PC-9 (cell line): Measurements from ENCODE around the gene DPH2. TPM values are rescaled to one million over a fixed set of nuclear protein-coding genes. Genes with fewer than 3 reads are reported as not detected.

Experiments
- BruUV-seq: library from RNA; stranded (reverse); fragments of 400-500 nt; replicated peaks from 2 replicates; lab custom pipeline; 2021; lab: Mats Ljungman, UMichigan
- CTCF ChIA-PET: fragments of 300-600 bp; sonication (Branson Sonifier 250); formaldehyde crosslinking; loops from one replicate; lab custom pipeline; 2022; ENCODE audit warnings: antibody characterized with exemption; lab: Charles Lee
- POLR2A ChIA-PET: fragments of 300-600 bp; sonication (Branson Sonifier 250); formaldehyde crosslinking; loops from one replicate; lab custom pipeline; 2022; ENCODE audit warnings: antibody characterized with exemption; ENCODE audit not compliant: unreplicated experiment; lab: Charles Lee
- DNase-seq, 2 experiments: peaks; one replicate each; pipeline versions ENCODE4 v3.0.0 to v3.0.0-alpha.2; 2015 to 2022; ENCODE audit warnings: mixed read lengths in 1 of 2
- H2AFZ ChIP-seq: fragments of 200-600 bp; sonication (generic); 2 replicates; pipeline ENCODE4 v1.8.1; 2017; ENCODE audit warnings: antibody characterized with exemption
- H3F3A ChIP-seq: fragments of 200-600 bp; sonication (generic); 2 replicates; pipeline ENCODE4 v1.8.1; 2017; ENCODE audit warnings: antibody characterized with exemption, mild to moderate bottlenecking, low read depth; ENCODE audit not compliant: insufficient read depth
- H3K27ac ChIP-seq: fragments of 200-600 bp; sonication (generic); 2 replicates; pipeline ENCODE4 v1.6.1; 2016; ENCODE audit warnings: mixed run types
- H3K27me3 ChIP-seq: fragments of 200-600 bp; sonication (generic); 2 replicates; pipeline ENCODE4 v1.6.1; 2016; ENCODE audit warnings: low read depth, mixed run types; ENCODE audit not compliant: insufficient read depth
- H3K36me3 ChIP-seq: fragments of 200-600 bp; sonication (generic); 2 replicates; pipeline ENCODE4 v1.6.1; 2016; ENCODE audit warnings: low read depth, mixed run types
- H3K4me1 ChIP-seq: fragments of 200-600 bp; sonication (generic); replicated peaks from 2 replicates; pipeline ENCODE4 v1.6.1; 2016; ENCODE audit warnings: mixed run types; ENCODE audit not compliant: insufficient read depth
- H3K4me2 ChIP-seq: fragments of 200-600 bp; sonication (generic); 2 replicates; pipeline ENCODE4 v1.6.1; 2017; ENCODE audit warnings: mixed run types
- H3K4me3 ChIP-seq: fragments of 200-600 bp; sonication (generic); 2 replicates; pipeline ENCODE4 v1.6.1; 2016; ENCODE audit warnings: mixed run types
- H3K79me2 ChIP-seq: fragments of 200-600 bp; sonication (generic); 2 replicates; pipeline ENCODE4 v1.6.1; 2017; ENCODE audit warnings: low read depth, mixed run types
- H3K9me2 ChIP-seq: fragments of 200-600 bp; sonication (generic); 2 replicates; pipeline ENCODE4 v1.8.1; 2017; ENCODE audit warnings: mild to moderate bottlenecking; ENCODE audit not compliant: insufficient read depth
- H3K9me3 ChIP-seq: fragments of 200-600 bp; sonication (generic); 2 replicates; pipeline ENCODE4 v1.8.1; 2016; ENCODE audit warnings: low read depth; ENCODE audit not compliant: insufficient read depth
- H4K20me1 ChIP-seq: fragments of 200-600 bp; sonication (generic); 2 replicates; pipeline ENCODE4 v1.8.1; 2017; ENCODE audit not compliant: insufficient read depth
- CTCF ChIP-seq: fragments of 200-600 bp; sonication (generic); conservative IDR thresholded peaks from 2 replicates; pipeline ENCODE4 v1.6.1; 2017; ENCODE audit warnings: mixed run types, antibody characterized with exemption, mild to moderate bottlenecking, moderate library complexity
- EZH2 ChIP-seq: fragments of 200-600 bp; sonication (generic); IDR thresholded peaks from 2 replicates; pipeline ENCODE4 v1.8.0; 2017; ENCODE audit warnings: antibody characterized with exemption, low read depth
- intact Hi-C: fragments of 100-400 bp; cut with micrococcal nuclease; formaldehyde crosslinking; loops from one replicate; pipeline ENCODE4 v1.10.0; 2022; ENCODE audit not compliant: unreplicated experiment
- total RNA-seq: library from RNA; stranded (reverse); gene quantifications from 2 replicates; pipeline ENCODE4 v1.2.3, GENCODE V29; 2021

DPH2 gene
- total RNA-seq, 1 experiment from 2014 or later = 37.8 TPM

GRCh38 chr1:43956234-43956633 lies 13.6 kb upstream of the DPH2 start:
- TF ChIP-seq CTCF = no peak
- TF ChIP-seq EZH2 = no peak
- no peaks in the 10 kb centered on the region for H3K27me3 ChIP-seq
- H3K9me2 ChIP-seq = no peaks in the 10 kb centered on the region
- no peak overlapping the region for H3K4me2 ChIP-seq
- no peak overlapping the region for H2AFZ ChIP-seq
- H3K27ac ChIP-seq = no peak overlapping the region
- H3K4me1 ChIP-seq = no peaks in the 10 kb centered on the region
- H3F3A ChIP-seq = no peaks in the 10 kb centered on the region
- no peaks in the 10 kb centered on the region for H3K79me2 ChIP-seq
- no peaks in the 10 kb centered on the region for H3K36me3 ChIP-seq
- intact Hi-C loops = no loop called here
- ChIA-PET POLR2A (no interaction called here), CTCF (interaction anchor here (0.6 kb wide), 1 partner anchor 306 kb away, joined by 4 read pairs; the partner anchor contains the start of gene KDM4A)
- H3K9me3 ChIP-seq = no peaks in the 10 kb centered on the region
- BruUV-seq = no TSS peak
- H3K4me3 ChIP-seq = no peak overlapping the region
- no peaks in the 10 kb centered on the region for H4K20me1 ChIP-seq
- DNase-seq = no peak

- Histone ChIP-seq H3K36me3 (no peaks in the 10 kb centered on the region), H2AFZ (no peak overlapping the region), H3K4me3 (no peak overlapping the region), H3K4me2 (no peak overlapping the region), H3K27ac (no peak overlapping the region), H4K20me1 (no peaks in the 10 kb centered on the region), H3K79me2 (no peaks in the 10 kb centered on the region), H3K27me3 (no peaks in the 10 kb centered on the region), H3K9me2 (no peaks in the 10 kb centered on the region), H3K4me1 (no peaks in the 10 kb centered on the region), H3F3A (no peaks in the 10 kb centered on the region), H3K9me3 (no peaks in the 10 kb centered on the region)
- no peak for DNase-seq
- no TSS peak for BruUV-seq
- CTCF ChIA-PET = no interaction called here
- POLR2A ChIA-PET = no interaction called here
- intact Hi-C loops = no loop called here
- no peak for TF ChIP-seq CTCF
- no peak for TF ChIP-seq EZH2
These were observed 12.3 kb upstream of the DPH2 start for GRCh38 chr1:43957407-43958040.

GRCh38 chr1:43958351-43959255 lies 11.2 kb upstream of the DPH2 start:
- Histone ChIP-seq H3F3A (no peaks in the 10 kb centered on the region), H3K9me3 (no peaks in the 10 kb centered on the region), H3K4me3 (no peak overlapping the region), H3K4me1 (no peaks in the 10 kb centered on the region), H3K9me2 (no peaks in the 10 kb centered on the region), H3K27ac (no peak overlapping the region), H2AFZ (no peak overlapping the region), H3K27me3 (no peaks in the 10 kb centered on the region), H3K79me2 (no peaks in the 10 kb centered on the region), H3K4me2 (no peak overlapping the region), H4K20me1 (no peaks in the 10 kb centered on the region), H3K36me3 (no peaks in the 10 kb centered on the region)
- BruUV-seq = no TSS peak
- POLR2A ChIA-PET = interaction anchor here (0.7 kb wide), 1 partner anchor 15 kb away, joined by 4 read pairs; no protein-coding TSS in a partner anchor
- CTCF ChIA-PET = interaction anchor here (0.6 kb wide), 1 partner anchor 393 kb away, joined by 3 read pairs; no protein-coding TSS in a partner anchor
- no peak for DNase-seq
- TF ChIP-seq CTCF = no peak
- TF ChIP-seq EZH2 = no peak
- intact Hi-C loops = no loop called here
